ENCODE results near the gene RELN.

RELN gene

GRCh38 chr7:103580031-103580430, 409.4 kb downstream of the RELN start:
- no peak for TF ChIP-seq CTCF (IDR thresholded peaks at IDR 0.05; ENCODE audit: low read depth, low read length)
- H3K4me3 ChIP-seq (ENCODE audit: low read depth, low read length) = no peak overlapping the region

GRCh38 chr7:103577059-103577458, 412.4 kb downstream of the RELN start:
- TF ChIP-seq CTCF (IDR thresholded peaks at IDR 0.05; ENCODE audit: low read depth, low read length) = no peak
- H3K4me3 ChIP-seq (ENCODE audit: low read depth, low read length) = no peak overlapping the region

- TF ChIP-seq CTCF (IDR thresholded peaks at IDR 0.05; ENCODE audit: low read depth, low read length) = no peak
- H3K4me3 ChIP-seq (ENCODE audit: low read depth, low read length) = no peak overlapping the region
These were observed 412.8 kb downstream of the RELN start for GRCh38 chr7:103576641-103577040.

- TF ChIP-seq CTCF (IDR thresholded peaks at IDR 0.05; ENCODE audit: low read depth, low read length) = no peak
- H3K4me3 ChIP-seq (ENCODE audit: low read depth, low read length) = no peak overlapping the region
These were observed 414.9 kb downstream of the RELN start for GRCh38 chr7:103574576-103574975.

- peak; percentile 9; the same call in 1 of the 2 replicates for TF ChIP-seq CTCF (IDR thresholded peaks at IDR 0.05; ENCODE audit: low read depth, low read length)
- no peak overlapping the region for H3K4me3 ChIP-seq (ENCODE audit: low read depth, low read length)
These were observed 415.9 kb downstream of the RELN start for GRCh38 chr7:103573479-103574058.

GRCh38 chr7:103571586-103571985, 417.9 kb downstream of the RELN start:
- TF ChIP-seq CTCF (IDR thresholded peaks at IDR 0.05; ENCODE audit: low read depth, low read length) = no peak

GRCh38 chr7:103569621-103570305, 419.7 kb downstream of the RELN start:
- no peak for TF ChIP-seq CTCF (IDR thresholded peaks at IDR 0.05; ENCODE audit: low read depth, low read length)
- H3K4me3 ChIP-seq (ENCODE audit: low read depth, low read length) = no peak overlapping the region

More at GRCh38 chr7:103571586-103571985, 417.9 kb downstream of the RELN start:
- no peak overlapping the region for H3K4me3 ChIP-seq (ENCODE audit: low read depth, low read length)
